ENCODE measurements around the gene PHACTR2. TPM values are rescaled to one million over a fixed set of nuclear protein-coding genes. Genes with fewer than 3 reads are reported as not detected.

PHACTR2 gene
- total RNA-seq, 4 donors from 2014 or later = 76.2 to 110 (median 98.2) TPM

- 82 to 83% methylated on average over 6 of the region's 6 CpGs for WGBS, 2 donors
Observed at GRCh38 chr6:143823548-143823947, 145.8 kb downstream of the PHACTR2 start.

GRCh38 chr6:143828572-143828971 lies 150.8 kb downstream of the PHACTR2 start:
- no peak for TF ChIP-seq POLR2A (IDR thresholded peaks at IDR 0.05)
- no peak for TF ChIP-seq CTCF (IDR thresholded peaks at IDR 0.05)
- TF ChIP-seq EP300 (IDR thresholded peaks at IDR 0.05) = no peak
- H3K36me3 ChIP-seq = peaks cover 0 to 7% (median 0%) of the 10 kb centered on the region in 3 donors
- H3K27me3 ChIP-seq = no peaks in the 10 kb centered on the region
- H3K4me3 ChIP-seq = no peak overlapping the region
- no peaks in the 10 kb centered on the region for H3K9me3 ChIP-seq
- no peak for DNase-seq (ENCODE audit: low spot score in 2 of 2)
- no peak overlapping the region for H3K27ac ChIP-seq
- no peaks in the 10 kb centered on the region for H3K4me1 ChIP-seq

More at GRCh38 chr6:143823548-143823947, 145.8 kb downstream of the PHACTR2 start:
- peaks cover 0 to 15% (median 0%) of the 10 kb centered on the region in 3 donors for H3K36me3 ChIP-seq
- peak in 1 of 2 donors; percentile 46 for TF ChIP-seq EP300 (IDR thresholded peaks at IDR 0.05)
- no peak for TF ChIP-seq POLR2A (IDR thresholded peaks at IDR 0.05)
- TF ChIP-seq CTCF (IDR thresholded peaks at IDR 0.05) = no peak
- peaks cover 0 to 12% (median 0%) of the 10 kb centered on the region in 4 donors for H3K4me1 ChIP-seq
- DNase-seq (ENCODE audit: low spot score in 2 of 2) = no peak
- no peaks in the 10 kb centered on the region for H3K27me3 ChIP-seq
- no peaks in the 10 kb centered on the region for H3K9me3 ChIP-seq
- H3K4me3 ChIP-seq = no peak overlapping the region
- peak overlapping the region in 1 of 4 donors; percentile 12 for H3K27ac ChIP-seq

- no peak for DNase-seq (ENCODE audit: low spot score in 2 of 2)
- Histone ChIP-seq H3K27me3 (no peaks in the 10 kb centered on the region), H3K9me3 (no peaks in the 10 kb centered on the region), H3K36me3 (no peaks in the 10 kb centered on the region), H3K27ac (no peak overlapping the region), H3K4me1 (peaks cover 0 to 7% (median 0%) of the 10 kb centered on the region in 4 donors), H3K4me3 (no peak overlapping the region)
- 85 to 89% methylated on average over 2 of the region's 2 CpGs for WGBS, 2 donors
- no peak for TF ChIP-seq EP300 (IDR thresholded peaks at IDR 0.05)
- no peak for TF ChIP-seq CTCF (IDR thresholded peaks at IDR 0.05)
- TF ChIP-seq POLR2A (IDR thresholded peaks at IDR 0.05) = no peak
Observed at GRCh38 chr6:143836150-143836549, 158.4 kb downstream of the PHACTR2 start.

- Histone ChIP-seq H3K9me3 (no peaks in the 10 kb centered on the region), H3K4me3 (no peak overlapping the region), H3K4me1 (peaks cover 0 to 14% (median 5%) of the 10 kb centered on the region in 4 donors), H3K36me3 (no peaks in the 10 kb centered on the region), H3K27ac (no peak overlapping the region), H3K27me3 (no peaks in the 10 kb centered on the region)
- no peak for TF ChIP-seq POLR2A (IDR thresholded peaks at IDR 0.05)
- no peak for TF ChIP-seq EP300 (IDR thresholded peaks at IDR 0.05)
- TF ChIP-seq CTCF (IDR thresholded peaks at IDR 0.05) = no peak
- WGBS, 2 donors = 80 to 81% methylated on average over 5 of the region's 5 CpGs
- DNase-seq (ENCODE audit: low spot score in 2 of 2) = no peak
Observed at GRCh38 chr6:143838395-143838794, 160.6 kb downstream of the PHACTR2 start.

GRCh38 chr6:143839196-143839595 lies 161.4 kb downstream of the PHACTR2 start:
- no peak overlapping the region for H3K4me3 ChIP-seq
- H3K27ac ChIP-seq = peak overlapping the region in 3 of 4 donors; percentile 7 to 42 (median 35)
- H3K27me3 ChIP-seq = no peaks in the 10 kb centered on the region
- WGBS, 2 donors = 54 to 67% methylated on average over 4 of the region's 4 CpGs
- H3K9me3 ChIP-seq = no peaks in the 10 kb centered on the region
- peaks cover 0 to 20% (median 10%) of the 10 kb centered on the region in 4 donors for H3K4me1 ChIP-seq
- no peak for TF ChIP-seq EP300 (IDR thresholded peaks at IDR 0.05)
- TF ChIP-seq POLR2A (IDR thresholded peaks at IDR 0.05) = no peak
- TF ChIP-seq CTCF (IDR thresholded peaks at IDR 0.05) = no peak
- no peaks in the 10 kb centered on the region for H3K36me3 ChIP-seq
- no peak for DNase-seq (ENCODE audit: low spot score in 2 of 2)

All from tibial nerve (tissue), 4 donors.